OCI-LY1 (cell line): Measurements from ENCODE around the gene LSM2.

Experiments used
- EZH2 ChIP-seq: fragments of 200-600 bp; sonication (generic), shearing (Covaris generic); IDR thresholded peaks from 2 replicates; pipeline ENCODE4 v1.8.0; 2017; ENCODE audit warnings: borderline replicate concordance, mixed run types, mild to moderate bottlenecking, antibody characterized with exemption, low read length, moderate library complexity, mixed read lengths
- TF ChIP-seq, protein P1 (sequence below): fragments of 200-600 bp; sonication (generic), shearing (Covaris generic); IDR thresholded peaks from 2 replicates; pipeline ENCODE4 v1.5.1; 2017; ENCODE audit warnings: mild to moderate bottlenecking, antibody characterized with exemption, low read length, moderate library complexity, mixed read lengths

DNA sequence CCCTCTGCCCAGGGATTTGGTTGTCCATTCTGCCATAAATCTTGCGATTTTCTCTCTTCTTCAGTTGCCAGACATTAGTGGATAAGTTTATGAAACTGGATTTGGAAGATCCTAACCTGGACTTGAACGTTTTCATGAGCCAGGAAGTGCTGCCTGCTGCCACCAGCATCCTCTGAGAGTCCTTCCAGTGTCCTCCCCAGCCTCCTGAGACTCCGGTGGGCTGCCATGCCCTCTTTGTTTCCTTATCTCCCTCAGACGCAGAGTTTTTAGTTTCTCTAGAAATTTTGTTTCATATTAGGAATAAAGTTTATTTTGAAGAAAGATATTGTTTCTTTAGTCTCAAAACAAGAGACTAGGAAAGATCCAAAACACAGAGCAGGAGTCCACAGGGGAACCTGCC lies 44.4 kb downstream of the LSM2 start, which contains the start of gene SAPCD1:
- TF ChIP-seq, protein P1, sequence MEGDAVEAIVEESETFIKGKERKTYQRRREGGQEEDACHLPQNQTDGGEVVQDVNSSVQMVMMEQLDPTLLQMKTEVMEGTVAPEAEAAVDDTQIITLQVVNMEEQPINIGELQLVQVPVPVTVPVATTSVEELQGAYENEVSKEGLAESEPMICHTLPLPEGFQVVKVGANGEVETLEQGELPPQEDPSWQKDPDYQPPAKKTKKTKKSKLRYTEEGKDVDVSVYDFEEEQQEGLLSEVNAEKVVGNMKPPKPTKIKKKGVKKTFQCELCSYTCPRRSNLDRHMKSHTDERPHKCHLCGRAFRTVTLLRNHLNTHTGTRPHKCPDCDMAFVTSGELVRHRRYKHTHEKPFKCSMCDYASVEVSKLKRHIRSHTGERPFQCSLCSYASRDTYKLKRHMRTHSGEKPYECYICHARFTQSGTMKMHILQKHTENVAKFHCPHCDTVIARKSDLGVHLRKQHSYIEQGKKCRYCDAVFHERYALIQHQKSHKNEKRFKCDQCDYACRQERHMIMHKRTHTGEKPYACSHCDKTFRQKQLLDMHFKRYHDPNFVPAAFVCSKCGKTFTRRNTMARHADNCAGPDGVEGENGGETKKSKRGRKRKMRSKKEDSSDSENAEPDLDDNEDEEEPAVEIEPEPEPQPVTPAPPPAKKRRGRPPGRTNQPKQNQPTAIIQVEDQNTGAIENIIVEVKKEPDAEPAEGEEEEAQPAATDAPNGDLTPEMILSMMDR, result no peak
- TF ChIP-seq EZH2, result no peak
